HTR-8/SVneo (cell line): Measurements from ENCODE around the gene CLEC1A.
"Not testable (repeated sequence)": the region's sequence is repeated elsewhere in the genome, so short reads cannot be mapped to it uniquely, and the experiment has no call there.

ENCODE experiments used
- DNase-seq: peaks from one replicate; pipeline ENCODE4 v3.0.0; 2011; ENCODE audit warnings: low spot score, mixed read lengths; ENCODE audit not compliant: insufficient read length
- FAIRE-seq: peaks from 2 replicates; lab custom pipeline; 2011; peaks lifted over from hg19 to GRCh38; lab: Jason Lieb, UNC

The CLEC1A gene

GRCh38 chr12:10065241-10065640, 33.5 kb downstream of the CLEC1A start:
- no peak for DNase-seq
- FAIRE-seq: no peak

GRCh38 chr12:10058387-10058786, 40.4 kb downstream of the CLEC1A start:
- FAIRE-seq (no peak), DNase-seq (no peak)

DNA sequence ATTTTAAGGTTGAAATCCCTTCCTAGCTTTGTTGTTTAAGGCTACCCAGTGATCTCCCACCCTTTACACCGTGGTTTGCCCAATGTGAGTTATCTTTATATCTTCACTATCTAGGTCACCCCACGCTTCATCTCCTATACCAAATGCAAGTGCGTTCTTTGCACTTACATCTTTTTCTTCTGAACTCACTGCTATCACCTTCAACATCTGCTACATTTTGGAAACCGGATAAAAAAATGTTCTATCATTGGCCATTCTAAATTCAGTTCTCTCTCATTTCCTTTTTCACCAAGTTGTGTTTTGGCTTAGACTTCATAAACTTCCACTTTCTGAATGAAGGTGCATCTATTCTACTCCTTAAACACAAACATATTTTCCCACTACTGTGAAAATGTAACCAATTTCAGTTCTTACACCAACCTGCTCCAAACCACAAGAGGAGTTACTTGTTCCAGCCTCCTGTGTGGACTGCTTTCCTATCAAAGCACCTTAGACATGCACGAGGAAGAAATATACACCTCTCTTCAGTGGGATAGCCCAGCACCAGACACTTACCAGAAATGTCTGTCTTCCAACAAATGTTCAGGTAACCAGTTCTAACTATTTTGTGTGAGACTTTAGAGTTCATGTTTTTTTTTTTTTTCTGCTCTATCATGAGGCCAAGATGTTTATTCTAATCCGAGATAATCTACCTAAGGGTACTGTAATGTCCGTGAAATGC, 46.4 kb downstream of the CLEC1A start:
- no peak for FAIRE-seq
- no peak for DNase-seq

DNA sequence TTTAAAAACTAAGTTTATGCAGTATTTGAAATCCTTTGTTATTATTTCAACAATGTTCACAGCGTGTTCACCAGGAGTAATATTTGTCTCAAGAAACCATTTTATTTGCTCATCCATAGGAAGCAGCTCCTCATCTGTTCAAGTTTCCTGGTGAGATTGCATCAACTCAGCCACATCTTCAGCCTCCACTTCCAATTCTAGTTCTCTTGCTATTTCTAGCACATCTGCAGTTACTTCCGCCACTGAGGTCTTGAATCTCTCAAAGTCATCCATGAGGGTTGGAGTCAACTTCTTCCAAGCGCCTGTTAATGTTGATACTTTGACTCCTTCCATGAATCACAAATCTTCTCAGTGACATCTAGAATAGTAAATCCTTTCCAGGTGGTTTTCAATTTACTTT, 50.3 kb downstream of the CLEC1A start:
- no peak for DNase-seq
- FAIRE-seq: no peak

DNA sequence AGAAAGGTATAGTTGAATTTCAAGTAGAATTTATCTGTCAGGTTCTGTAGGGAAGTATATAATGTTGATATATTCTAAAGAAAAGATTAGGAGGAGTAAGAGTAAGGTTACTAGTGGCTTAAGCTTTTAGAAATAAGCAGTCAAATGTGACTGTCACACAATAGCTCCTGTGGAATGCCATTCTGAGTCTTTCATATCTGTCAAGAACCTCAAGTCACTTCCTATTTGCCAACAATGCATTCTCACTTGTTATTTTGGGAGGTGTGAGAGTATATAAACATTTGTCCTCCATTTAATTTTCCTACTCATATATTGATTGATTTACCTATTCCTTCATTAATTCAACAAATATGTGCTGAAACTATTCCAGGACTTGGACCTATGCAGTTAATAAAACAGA, 56.6 kb downstream of the CLEC1A start:
- no peak for FAIRE-seq

GRCh38 chr12:10033783-10034545, 64.8 kb downstream of the CLEC1A start:
- FAIRE-seq: no peak

More for the DNA sequence above, 56.6 kb downstream of the CLEC1A start:
- no peak for DNase-seq

DNA sequence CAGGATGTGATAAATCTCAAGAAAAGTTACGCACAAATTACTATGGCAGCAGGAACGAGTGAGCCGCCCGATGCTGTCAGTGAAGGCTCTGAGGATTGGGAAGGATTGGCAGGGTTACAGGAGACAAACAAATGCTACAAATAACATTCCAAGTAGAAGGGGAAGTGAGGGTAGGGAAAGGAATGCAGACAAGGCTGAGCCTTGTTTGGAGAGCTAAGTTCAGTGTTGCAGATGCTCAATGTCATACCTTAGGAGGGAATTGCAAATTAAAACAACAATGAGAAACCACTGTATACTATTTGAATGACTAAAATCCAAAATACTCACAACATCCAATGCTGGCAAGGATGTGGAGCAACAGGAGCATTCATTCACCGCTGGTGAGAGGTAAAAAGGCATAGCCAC, 67.0 kb downstream of the CLEC1A start:
- DNase-seq: peak; percentile 48
- FAIRE-seq: peak; percentile 48

More at GRCh38 chr12:10033783-10034545, 64.8 kb downstream of the CLEC1A start:
- DNase-seq: peak; percentile 7

DNA sequence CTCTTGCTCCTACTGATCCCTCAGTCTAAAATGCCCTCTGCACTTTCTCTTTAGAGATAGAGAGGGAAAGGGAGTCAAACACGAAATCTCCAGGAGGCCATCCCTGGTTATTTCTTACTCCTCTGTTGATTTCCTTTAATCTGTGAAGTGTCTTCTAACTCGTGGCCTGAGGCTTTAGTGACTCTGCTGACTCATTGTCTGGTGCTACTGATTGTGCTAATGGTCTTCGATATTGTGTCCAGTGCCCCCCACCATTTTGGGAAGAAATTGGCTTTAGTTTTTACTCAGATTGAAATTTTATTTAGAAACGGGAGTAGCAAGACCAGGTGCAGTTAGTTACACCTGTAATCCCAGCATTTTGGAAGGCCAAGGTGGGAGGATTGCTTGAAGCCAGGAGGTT, 67.5 kb downstream of the CLEC1A start:
- DNase-seq (peak; percentile 23), FAIRE-seq (no peak)

DNA sequence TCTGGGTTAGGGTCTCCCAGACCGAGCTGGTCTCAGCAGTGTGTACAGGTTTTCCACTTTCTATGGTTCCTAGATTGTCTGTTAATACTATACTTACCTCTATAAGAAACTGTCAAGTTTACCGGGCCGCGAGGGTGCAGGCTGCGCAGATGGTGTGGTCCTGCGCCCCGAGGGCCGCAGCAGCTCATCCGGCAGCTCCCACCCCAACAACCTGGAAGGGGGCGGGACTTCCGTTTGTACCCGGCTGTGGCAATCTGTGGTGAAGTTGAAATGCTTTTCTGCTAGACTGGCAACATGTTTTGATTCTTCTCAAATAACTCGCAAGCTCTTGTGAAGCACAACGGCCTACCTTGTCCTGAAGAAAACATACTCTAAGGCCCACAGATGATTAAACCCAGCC, 68.3 kb downstream of the CLEC1A start, which contains the start of gene CLEC9A:
CLEC9A (plus strand) TSS at position 237 of the 400 bp plus-strand sequence. CDS start 22,006 bp downstream, outside the sequence.
- DNase-seq: no peak
- FAIRE-seq: no peak

GRCh38 chr12:10027721-10028120, 71.1 kb downstream of the CLEC1A start:
- FAIRE-seq (peak; percentile 4), DNase-seq (peak; percentile 11)

- FAIRE-seq (no peak), DNase-seq (no peak)
Measured at GRCh38 chr12:10027311-10027710, 71.5 kb downstream of the CLEC1A start.

GRCh38 chr12:10026666-10027065, 72.1 kb downstream of the CLEC1A start:
- not testable (repeated sequence) for FAIRE-seq, DNase-seq

- no peak for FAIRE-seq
- no peak for DNase-seq
Measured at GRCh38 chr12:10025236-10025635, 73.5 kb downstream of the CLEC1A start.

- FAIRE-seq (no peak), DNase-seq (no peak)
Measured at GRCh38 chr12:10021342-10021741, 77.4 kb downstream of the CLEC1A start.
